ENCODE measurements around the gene TANGO6.
"Not testable (repeated sequence)": the region's sequence is repeated elsewhere in the genome, so short reads cannot be mapped to it uniquely, and the experiment has no call there.

Gene TANGO6

DNA sequence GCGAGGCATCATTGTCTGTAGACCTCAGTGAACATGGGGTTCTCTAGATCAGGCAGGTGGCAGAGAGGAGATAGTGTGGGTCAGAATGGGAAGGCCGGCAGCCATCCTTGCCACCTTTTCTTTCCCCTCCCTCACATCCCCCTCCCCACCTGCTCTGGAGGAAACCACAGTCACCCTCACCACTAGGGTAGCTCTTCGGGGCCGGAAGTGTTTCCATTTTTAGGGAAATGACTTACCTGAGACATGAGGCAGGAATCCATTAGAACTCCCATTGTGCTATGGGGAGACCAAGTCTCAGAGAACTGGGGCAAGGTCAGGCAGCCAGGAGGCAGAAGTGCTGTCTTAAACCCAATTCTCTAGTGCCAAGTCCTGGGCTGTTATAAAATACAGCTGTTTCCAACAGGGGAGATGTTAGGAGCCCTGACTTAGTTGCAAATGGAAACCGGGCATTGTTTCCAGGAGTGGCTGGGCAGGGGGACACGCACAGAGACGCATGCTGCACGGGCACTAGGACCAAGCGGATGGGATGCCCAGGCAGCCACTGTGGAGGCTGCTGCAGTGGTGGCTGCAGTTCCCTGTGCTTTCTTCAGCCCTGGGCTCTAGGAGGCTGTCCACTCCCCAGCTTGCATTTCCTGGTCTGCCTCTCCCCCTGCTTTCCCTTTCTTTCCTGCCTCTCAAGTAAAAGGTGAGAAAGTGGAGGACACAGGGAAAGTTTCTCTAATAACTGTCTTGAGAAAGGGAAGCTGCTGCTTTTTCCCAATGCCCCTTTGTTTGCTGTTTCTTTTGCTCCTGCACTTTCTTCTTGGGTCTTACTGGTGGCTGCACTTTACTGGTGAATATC lies 265.0 kb downstream of the TANGO6 start:
- DNase-seq, result no peak

DNA sequence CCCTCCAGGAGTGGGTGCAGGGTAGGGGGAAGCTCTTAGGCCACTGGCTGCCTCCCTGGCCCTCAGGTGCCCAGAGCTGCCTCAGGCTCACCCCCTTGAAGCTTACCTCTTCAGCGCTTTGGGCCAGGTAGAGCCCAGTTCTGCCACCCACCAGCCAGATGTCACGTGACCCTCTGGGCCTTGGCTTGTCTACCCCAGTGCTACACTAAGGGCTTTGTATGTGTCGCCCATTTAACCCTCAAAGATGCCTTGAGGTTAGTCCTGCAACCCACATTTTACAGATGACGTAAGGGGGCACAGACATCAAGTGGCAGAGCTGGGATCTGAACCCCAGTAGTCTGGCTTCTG lies 265.5 kb downstream of the TANGO6 start:
- no peak for DNase-seq

DNA sequence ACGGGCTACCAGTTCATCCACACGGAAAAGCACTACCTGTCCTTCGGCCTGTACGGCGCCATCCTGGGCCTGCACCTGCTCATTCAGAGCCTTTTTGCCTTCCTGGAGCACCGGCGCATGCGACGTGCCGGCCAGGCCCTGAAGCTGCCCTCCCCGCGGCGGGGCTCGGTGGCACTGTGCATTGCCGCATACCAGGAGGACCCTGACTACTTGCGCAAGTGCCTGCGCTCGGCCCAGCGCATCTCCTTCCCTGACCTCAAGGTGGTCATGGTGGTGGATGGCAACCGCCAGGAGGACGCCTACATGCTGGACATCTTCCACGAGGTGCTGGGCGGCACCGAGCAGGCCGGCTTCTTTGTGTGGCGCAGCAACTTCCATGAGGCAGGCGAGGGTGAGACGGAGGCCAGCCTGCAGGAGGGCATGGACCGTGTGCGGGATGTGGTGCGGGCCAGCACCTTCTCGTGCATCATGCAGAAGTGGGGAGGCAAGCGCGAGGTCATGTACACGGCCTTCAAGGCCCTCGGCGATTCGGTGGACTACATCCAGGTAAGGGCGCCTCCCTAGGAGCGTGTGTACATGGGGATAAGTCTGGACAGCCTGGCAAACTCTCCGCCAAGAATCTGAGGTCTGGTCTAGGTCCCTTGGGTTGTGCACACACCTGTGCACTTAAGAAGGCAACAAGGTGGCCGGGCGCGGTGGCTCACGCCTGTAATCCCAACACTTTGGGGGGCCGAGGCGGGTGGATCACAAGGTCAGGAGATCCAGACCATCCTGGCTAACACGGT lies 266.3 kb downstream of the TANGO6 start:
- no peak for DNase-seq

DNA sequence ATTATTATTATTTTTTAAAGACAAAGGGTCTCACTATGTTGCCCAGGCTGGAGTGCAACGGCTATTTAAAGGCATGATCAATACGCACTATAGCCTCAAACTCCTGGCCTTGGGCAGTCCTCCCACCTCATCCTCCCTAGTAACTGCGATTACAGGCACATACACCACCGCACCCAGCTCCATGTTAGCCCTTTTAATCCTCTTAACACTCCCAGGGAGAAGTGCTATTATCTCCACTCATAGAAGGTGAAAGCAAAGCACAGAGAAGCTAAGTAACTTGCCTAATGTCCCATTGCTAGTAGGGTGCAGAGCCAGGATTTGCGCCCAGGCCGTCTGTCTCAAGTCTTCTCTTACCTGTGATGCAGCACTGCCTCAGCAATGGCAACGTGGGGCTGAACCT lies 267.1 kb downstream of the TANGO6 start:
- DNase-seq, result no peak

DNA sequence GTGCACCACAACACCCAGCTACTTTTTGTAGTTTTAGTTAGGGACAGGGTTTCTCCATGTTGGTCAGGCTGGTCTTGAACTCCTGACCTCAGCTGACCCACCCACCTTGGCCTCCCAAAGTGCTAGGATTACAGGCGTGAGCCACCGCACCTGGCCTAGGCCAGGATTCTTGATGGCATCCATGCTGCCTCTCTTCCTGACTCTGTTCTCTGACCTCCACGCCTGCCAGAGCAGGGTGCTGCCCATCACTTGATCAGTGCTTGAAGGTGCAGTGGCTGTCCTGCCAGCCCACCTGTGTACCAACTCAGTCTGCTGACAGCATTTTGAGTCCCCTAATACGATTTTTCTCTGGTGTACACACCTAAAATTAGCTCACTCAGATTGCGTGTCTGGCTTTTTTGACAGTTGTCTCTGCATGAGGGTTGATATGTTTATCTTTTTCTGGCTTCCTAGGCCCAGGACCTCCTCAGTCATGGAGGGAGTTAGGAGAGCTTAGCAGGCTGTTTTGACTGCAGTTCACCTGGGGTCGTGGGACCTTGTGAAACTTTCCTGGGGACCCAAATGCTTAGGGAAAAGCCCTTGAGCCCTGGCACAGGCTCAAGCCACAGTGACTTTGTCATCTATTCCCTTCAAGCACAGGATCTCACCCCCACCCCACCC lies 268.0 kb downstream of the TANGO6 start:
- no peak for DNase-seq

DNA sequence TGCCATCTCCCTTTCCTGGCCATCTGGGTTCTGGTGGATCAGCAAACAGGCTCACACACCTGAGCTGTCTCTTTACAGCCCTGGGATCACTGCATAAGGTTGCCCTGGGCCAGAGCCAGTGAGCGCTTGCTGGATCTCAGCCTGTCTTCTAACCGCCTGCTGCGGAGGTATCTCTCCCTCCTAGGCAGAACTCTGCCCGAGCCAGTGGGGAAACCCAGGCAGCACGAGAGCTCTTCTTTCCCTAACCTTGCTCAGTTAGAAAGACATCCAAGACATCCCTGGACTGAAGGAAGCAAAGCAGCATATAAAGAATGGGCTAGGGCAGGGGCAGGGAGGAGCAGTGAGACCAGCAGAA lies 268.5 kb downstream of the TANGO6 start:
- no peak for DNase-seq

DNA sequence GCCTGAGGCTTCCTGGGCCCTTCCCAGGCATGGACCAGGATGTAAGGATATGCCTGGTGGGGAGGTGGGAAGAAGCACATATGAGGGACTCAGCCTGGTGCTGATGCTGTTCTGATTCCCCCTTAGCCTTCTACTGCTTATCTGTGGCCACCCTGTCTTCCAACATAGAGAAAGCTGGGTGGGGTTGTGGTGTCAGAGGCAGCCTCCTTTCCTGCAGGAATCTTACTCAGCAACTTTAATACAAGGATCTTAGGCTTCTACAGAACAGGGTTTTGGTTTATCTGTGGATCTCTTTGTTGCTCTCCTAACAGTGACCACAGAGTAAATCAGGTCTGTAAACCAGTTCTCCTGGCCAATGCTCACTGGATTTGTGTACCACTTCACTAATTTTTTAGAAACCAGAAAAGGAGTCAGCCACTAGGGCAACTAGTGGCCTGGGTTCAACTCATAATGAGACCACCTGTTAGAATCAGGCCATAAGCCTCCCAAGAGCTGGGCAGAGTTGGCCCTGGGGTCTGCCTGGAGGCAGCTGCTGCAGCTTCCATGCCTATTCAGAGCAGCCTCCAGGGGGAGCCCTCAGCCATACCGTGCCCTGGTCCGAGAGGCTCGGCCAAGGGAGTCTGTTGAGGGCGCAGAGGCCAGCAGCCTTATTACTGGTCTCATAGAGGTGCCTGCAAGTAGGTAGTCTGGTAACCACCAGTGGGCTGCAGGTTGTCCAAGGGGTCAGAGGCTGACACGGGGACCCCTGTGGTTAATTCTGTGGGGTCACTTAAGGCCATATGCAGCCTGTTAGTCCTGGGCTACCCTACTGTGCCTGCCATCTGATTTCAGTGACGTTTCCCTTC lies 269.2 kb downstream of the TANGO6 start:
- no peak for DNase-seq

DNA sequence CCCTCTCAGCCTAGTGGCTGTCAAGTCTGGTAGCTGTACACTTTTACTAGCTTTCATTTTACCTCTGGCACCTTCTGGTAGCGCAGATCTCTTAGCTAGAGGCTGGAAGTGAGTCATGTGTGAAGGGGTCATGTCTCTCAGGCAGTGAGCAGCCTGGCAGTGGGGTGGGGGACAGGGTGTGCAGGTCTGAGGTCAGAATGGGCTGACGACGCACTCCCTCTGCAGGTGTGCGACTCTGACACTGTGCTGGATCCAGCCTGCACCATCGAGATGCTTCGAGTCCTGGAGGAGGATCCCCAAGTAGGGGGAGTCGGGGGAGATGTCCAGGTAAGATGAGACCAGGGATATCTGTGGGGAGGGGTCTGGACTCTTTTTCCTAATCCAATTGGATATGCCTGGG lies 269.9 kb downstream of the TANGO6 start:
- no peak for DNase-seq

DNA sequence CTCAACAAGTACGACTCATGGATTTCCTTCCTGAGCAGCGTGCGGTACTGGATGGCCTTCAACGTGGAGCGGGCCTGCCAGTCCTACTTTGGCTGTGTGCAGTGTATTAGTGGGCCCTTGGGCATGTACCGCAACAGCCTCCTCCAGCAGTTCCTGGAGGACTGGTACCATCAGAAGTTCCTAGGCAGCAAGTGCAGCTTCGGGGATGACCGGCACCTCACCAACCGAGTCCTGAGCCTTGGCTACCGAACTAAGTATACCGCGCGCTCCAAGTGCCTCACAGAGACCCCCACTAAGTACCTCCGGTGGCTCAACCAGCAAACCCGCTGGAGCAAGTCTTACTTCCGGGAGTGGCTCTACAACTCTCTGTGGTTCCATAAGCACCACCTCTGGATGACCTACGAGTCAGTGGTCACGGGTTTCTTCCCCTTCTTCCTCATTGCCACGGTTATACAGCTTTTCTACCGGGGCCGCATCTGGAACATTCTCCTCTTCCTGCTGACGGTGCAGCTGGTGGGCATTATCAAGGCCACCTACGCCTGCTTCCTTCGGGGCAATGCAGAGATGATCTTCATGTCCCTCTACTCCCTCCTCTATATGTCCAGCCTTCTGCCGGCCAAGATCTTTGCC lies 271.1 kb downstream of the TANGO6 start:
- no peak for DNase-seq

DNA sequence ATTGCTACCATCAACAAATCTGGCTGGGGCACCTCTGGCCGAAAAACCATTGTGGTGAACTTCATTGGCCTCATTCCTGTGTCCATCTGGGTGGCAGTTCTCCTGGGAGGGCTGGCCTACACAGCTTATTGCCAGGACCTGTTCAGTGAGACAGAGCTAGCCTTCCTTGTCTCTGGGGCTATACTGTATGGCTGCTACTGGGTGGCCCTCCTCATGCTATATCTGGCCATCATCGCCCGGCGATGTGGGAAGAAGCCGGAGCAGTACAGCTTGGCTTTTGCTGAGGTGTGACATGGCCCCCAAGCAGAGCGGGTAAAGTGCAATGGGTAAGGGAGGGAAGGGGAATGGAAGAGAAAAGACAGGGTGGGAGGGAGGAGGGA lies 271.6 kb downstream of the TANGO6 start:
- DNase-seq, result no peak

DNA sequence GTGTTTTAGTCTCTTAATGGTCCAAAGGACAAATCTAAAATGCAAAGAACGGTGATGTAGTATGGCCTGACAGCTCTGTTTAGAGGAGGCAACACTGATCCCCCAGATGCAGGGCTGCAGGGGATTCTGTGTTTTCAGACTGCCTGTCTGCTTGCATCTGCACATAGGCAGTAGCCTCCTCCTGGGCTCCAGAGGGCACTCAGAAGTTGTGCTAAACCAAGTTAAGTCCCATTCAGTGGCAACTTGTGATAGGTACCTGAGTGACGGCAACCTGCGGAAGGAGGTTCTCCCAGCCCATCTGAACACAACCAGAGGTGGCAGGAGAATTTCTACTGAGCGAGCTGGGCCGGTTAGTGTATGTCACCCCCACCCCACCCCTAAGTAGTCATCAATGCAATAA lies 272.0 kb downstream of the TANGO6 start:
- no peak for DNase-seq

DNA sequence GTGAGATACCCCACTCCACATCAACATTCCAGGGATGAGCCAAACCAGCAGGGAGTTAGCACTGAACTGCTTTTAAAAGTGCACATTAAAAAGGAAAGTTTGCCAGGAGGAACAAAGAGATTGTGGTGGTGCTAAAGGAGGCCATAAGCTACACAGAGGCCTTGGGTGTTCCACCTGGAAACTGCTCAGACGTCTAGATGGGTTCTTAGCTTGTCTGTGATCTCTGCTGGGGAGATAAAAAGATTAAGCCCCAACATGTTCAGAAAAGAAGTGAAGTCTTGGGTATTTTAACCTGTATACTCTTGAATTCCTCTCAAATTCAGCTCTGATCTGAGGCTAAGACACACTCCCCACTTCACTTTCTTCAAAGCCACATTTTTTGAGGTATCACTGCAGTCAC lies 272.5 kb downstream of the TANGO6 start:
- no peak for DNase-seq

DNA sequence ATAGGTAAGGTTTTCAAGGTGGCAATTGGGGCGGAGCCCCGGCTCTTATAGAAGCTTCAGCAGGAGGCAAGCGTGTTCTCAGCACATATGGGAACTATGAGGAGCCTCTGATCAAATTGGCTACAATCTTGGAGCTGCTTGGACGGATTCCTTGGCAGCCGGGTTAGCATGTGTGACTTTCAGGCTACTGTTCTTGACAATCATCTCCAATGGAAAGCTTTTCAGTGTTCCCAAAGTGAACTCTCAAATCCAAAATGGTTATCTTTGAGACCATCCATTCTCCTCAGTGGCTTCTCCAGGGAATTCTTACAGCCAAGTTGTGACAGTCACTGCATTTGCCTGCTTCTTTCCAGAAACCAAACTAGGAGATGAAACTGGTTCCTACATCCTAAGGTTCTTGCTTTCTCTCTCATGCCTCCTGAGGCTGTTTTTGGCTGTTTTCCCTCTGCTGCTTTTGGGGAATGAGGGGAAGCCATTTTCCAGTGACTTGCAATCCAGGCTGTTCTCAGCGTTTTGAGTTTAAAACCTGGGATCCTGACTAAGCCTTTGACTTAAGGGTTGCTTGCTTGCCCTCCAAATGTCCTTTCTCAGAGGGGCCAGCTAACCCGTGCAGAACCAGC lies 273.0 kb downstream of the TANGO6 start:
- DNase-seq, result no peak

DNA sequence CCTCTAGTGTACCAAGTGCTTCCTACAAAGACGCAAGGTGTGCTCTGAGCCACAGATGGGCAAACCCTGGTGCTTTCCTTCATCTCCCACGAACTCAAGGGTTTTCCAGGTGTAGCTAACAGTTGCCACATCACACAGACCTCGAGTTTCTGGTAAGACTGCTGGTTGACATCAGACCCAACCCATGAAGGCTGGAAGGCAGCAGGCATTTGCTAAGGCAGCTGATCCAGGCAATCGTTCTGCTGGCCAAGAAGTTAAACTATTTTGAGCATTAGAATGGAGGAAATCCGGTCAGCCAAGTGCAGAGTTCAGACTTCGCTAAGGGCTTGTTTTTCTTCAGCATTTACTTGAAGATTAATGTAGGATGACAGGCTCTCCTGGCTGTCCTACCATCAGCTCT lies 273.6 kb downstream of the TANGO6 start:
- DNase-seq, result no peak

DNA sequence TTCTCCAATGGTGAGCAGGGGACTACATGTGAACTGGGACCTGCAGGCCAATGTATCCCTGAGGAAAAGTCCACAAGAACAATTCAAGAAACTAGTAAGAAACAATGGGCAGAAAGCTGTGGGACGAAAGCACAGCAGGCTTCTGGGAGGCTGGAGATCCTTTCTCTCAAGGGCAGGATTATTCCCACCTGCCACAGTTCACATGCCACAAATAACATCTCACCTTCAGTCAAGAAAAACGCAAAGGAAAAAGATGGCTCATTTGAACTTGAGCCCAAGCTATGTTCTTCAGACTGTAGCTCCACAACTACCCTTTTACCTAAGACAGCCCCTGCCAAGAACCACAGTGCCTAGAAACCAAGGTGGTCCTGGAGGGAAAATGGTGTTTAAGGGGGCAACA lies 275.1 kb downstream of the TANGO6 start:
- no peak for DNase-seq

DNA sequence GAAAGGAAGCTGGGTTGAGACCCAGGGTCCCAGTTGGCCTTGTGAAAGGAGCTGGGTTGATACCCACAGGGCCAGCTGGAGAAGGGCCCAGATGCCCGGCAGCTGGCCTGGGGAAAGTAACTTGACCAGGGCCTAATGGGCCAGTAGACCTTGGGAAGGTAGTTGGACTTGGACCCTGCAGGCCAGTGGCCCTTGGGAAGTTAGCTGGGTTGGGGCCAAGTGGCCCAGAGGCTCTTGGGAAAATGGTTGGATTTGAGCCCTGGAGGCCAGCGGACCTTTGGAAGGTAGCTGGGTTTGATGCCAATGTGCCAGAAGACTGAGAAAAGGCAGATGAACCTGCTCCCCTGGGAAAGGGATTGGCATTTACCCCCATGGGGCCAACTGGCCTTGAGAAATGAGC lies 275.7 kb downstream of the TANGO6 start:
- DNase-seq, result no peak

DNA sequence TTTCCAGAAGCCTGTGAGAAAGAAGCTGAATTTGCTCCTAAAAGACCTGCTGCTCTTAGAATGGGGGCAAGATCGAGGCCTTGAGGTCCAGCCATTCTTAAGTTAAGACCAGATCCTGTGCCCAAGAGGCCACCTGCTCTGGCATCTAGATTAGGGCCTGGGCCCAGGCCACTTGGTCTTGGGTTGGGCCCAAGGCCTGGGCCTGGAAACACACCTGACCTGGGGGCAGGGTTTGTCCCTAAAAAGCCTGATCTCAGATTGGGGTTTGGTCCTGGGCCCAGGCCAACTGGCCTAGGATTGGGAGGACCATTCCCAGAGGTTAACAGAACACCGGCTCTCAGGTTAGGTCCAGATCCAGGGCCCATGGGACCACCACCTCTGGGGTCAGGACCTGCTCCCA lies 276.2 kb downstream of the TANGO6 start:
- no peak for DNase-seq

DNA sequence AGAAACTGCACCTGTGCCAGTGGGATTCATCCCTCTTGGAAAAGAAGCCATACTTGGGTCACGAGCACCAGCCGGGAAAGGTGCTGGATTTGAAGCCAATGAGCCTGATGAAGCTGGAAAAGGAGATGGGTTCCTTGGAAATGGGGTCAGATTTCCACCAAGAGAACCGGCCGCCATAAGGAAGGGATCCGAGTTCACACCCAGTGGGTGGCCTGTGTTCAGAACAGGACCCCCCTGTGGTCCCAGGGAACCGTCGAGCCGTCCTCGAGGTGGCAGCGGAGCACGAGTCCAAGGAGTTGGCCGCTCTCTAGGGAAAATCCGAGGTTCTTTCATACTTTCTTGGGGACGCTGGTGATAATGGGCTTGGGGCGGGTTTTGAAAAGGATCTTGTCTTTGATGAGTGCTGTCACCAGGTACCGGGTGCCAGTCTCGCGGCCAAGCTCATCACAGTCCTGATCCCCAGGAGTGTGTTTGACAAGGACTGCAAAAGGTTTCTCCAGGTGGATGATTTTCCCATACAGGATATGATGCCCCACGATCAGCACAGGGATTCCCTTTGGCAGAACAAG lies 276.8 kb downstream of the TANGO6 start:
- no peak for DNase-seq

DNA sequence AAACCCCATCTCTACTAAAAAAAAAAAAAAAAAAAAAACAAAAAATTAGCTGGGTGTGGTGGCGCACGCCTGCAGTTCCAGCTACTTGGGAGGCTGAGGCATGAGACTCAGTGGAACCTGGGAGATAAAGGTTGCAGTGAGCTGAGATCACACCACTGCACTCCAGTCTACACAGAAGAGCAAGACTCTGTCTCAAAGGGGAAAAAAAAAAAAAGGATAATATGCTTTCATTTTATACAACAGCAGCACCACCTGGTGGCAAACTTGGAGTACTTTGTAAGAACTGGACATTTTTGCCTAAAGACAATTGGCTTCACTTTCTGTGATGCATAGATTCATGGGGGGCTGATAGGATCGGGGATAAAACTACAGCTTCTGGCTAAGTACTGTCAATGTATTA lies 280.6 kb downstream of the TANGO6 start:
- DNase-seq, result peak; percentile 63

DNA sequence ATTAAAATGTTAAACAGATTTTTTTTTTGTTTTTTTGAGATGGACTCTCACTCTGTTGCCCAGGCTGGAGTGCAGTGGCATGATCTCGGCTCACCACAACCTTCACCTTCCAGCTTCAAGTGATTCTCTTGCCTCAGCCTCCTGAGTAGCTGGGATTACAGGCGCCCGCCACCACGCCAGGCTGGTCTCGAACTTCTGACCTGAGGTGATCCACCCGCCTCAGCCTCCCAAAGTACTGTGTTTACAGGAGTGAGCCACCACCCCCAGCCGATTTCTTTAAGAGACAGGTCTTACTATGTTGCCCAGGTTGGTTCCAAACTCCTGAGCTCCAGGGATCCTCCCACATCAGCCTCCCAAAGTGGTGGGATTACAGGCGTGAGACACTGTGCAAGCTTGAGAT lies 281.1 kb downstream of the TANGO6 start:
- DNase-seq, result not testable (repeated sequence)

DNA sequence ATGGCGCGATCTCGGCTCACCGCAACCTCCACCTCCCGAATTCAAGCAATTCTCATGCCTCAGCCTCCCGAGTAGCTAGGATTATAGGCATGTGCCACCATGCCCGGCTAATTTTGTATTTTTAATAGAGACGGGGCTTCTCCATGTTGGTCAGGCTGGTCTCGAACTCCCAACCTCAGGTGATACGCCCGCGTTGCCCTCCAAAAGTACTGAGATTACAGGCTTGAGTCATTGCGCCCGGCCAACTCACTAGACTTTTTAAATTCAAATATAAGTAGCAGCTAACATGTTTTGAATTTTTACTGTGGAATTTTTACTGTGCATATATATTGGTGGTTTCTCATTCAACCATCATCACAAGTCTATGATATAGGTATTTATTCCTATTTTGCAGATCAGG lies 281.6 kb downstream of the TANGO6 start:
- not testable (repeated sequence) for DNase-seq

DNA sequence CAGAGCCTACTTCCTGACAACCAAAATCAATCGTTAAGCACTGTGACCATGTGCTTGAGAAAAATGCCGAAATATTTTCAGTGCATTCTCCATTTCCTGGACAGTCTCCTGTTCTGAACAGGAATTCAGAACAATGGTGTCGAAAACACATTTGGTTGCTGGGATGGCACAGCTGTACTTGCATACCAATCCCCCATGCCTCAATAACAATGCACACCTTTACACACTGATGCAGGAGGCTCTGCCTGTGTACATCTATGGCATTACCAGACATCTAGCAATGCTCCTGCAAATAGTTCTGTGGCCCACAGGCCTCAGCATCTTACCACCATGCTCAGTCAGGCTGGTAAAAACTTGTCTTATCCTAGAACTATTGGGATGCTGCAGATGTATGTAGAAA lies 282.9 kb downstream of the TANGO6 start:
- DNase-seq, result no peak
